T-helper 2 cell treated with Interferon-gamma antibody and Interleukin-4, amounts not matched to agents 5 μg/mL and 100 μg/mL, for 36 hours (primary cell): ENCODE measurements around the gene SLC11A2.

ENCODE experiments used
- DNase-seq: peaks from one replicate; pipeline ENCODE4 v3.0.0; 2021; ENCODE audit warnings: low spot score
- H3K27ac Mint-ChIP-seq: one replicate; pipeline ENCODE4 v1.8.0; 2021; ENCODE audit warnings: mild to moderate bottlenecking, mixed read lengths
- H3K27me3 Mint-ChIP-seq: one replicate; pipeline ENCODE4 v1.8.0; 2021; ENCODE audit warnings: low read depth, mixed read lengths
- H3K36me3 Mint-ChIP-seq: one replicate; pipeline ENCODE4 v1.8.0; 2021; ENCODE audit warnings: low read depth, mixed read lengths
- H3K4me1 Mint-ChIP-seq: one replicate; pipeline ENCODE4 v1.8.0; 2021; ENCODE audit warnings: low read depth, mixed read lengths
- H3K4me3 Mint-ChIP-seq: one replicate; pipeline ENCODE4 v1.8.0; 2022; ENCODE audit warnings: mild to moderate bottlenecking, moderate library complexity, mixed read lengths
- H3K9me3 Mint-ChIP-seq: one replicate; pipeline ENCODE4 v1.8.0; 2021; ENCODE audit warnings: mixed read lengths

SLC11A2 gene

DNA sequence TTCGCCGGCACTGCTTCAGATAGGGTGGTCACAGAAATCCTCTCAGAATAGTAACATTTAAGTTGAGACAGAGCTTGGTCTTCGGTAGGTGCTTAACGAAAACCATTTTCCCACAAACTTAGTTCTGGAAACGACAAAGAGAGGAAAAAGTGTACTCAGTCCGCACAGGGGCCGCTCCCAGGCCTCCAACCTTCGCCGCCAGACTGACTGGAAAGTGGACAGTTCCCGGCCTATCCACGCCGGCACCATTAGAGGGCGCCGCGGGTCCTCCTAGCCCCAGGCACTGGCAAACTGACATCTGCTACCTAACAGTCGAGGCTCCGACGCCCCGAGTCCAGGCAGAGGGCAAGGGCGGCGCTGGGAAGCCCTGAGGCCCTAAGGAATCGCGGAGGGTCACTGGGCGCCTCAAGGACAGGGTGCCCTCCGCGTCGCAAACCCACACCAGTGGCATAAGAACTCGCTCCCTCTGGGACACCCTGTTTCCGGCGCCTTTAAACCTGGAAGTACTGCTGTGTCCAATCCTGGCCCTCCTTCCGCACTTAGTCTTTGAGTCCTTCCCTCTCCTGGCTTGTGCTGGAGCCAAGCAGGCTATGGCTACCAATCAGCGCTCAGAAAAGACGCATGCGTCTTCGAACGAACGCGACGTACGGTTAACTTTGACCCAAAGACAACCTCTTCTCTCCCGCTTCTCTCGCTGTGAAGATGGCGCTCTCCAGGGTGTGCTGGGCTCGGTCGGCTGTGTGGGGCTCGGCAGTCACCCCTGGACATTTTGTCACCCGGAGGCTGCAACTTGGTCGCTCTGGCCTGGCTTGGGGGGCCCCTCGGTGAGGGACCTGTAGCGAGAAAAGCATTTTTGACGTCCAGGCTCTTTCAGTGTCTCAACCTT, 21.7 kb upstream of the SLC11A2 start, which contains the start of gene LETMD1:
Gene LETMD1, plus strand, starts transcription at position 673 of the 886 bp plus-strand sequence. Its CDS starts 30 bp downstream, at position 703.
- H3K27ac Mint-ChIP-seq: peak within 1 kb of the TSS; percentile 93
- no peaks in the 10 kb centered on the region for H3K9me3 Mint-ChIP-seq
- peak; percentile 91 for DNase-seq
- H3K36me3 Mint-ChIP-seq: peaks cover 8% of the 10 kb centered on the region
- peaks cover 24% of the 10 kb centered on the region for H3K4me1 Mint-ChIP-seq
- H3K27me3 Mint-ChIP-seq: no peaks in the 10 kb centered on the region
- H3K4me3 Mint-ChIP-seq: peak within 1 kb of the TSS; percentile 94

DNA sequence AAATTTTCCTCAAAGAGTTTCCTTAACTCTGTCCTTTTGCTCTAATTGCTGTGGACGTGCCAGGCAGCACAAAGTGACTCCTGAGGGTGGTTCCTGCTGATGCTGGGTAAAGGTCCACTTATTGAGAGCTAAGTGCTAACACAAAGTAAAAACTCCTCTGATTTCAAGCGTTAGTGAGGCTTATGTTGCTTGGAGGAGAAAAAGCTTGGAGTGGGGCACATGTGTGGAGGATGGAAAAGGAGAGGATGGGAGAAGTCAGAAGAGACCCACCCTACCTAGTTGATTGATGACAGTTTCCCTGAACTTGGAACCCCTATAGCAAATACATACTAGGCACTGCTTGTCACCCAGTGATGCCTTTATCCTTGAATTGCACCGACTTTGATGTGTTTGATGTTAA, 10.1 kb upstream of the SLC11A2 start:
- Mint-ChIP-seq H3K4me1 (no peaks in the 10 kb centered on the region), H3K27me3 (no peaks in the 10 kb centered on the region), H3K36me3 (no peaks in the 10 kb centered on the region), H3K4me3 (no peak overlapping the region), H3K27ac (no peak overlapping the region), H3K9me3 (no peaks in the 10 kb centered on the region)
- no peak for DNase-seq

DNA sequence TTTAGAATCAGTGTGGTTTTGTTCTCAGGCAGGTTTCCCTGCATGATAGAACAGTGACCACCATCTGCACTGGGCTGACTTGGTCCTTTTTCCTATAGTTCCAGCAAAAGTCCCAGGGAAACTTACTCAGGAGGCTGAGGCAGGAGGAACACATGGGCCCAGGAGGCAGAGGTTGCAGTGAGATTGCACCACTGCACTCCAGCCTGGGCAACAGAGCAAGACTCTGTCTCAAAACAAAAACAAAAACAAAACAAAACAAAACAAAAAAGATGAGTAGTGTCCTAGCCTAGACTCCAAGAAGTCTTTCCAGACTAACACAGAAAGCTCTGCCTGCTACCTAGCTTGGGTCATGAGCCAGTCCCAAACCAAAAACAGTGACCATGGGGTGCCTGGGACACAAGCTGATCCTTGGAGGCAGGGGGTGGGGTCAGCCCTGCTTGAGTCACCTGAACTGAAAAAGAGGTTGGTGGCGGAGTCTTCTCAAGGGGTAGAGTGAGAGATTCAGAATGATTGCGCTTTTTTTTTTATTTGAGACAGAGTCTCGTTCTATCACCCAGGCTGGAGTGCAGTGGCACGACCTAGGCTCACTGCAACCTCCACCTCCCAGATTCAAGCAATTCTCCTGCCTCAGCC, 7.4 kb upstream of the SLC11A2 start:
- H3K36me3 Mint-ChIP-seq: no peaks in the 10 kb centered on the region
- H3K27me3 Mint-ChIP-seq: peaks cover 7% of the 10 kb centered on the region
- H3K4me3 Mint-ChIP-seq: no peak overlapping the region
- no peaks in the 10 kb centered on the region for H3K9me3 Mint-ChIP-seq
- no peak overlapping the region for H3K27ac Mint-ChIP-seq
- DNase-seq: no peak
- no peaks in the 10 kb centered on the region for H3K4me1 Mint-ChIP-seq

DNA sequence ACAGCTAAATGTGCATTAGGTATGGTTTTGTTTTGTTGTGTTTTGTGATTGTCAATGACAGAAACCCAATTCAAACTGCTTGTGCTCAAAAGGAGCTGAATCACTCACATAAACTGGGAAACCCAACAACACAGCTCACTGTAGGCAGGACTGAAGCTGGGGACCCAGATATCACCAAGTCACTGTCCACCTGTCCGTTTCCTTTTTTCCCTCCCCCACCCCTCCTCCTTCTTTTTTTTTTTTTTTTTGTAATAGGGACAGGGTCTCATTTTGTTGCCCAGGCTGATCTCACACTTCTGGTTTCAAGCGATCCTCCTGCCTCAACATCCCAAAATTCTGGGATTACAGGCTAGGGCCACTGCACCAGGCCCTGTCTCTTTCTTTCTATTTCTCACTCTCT, 6.9 kb upstream of the SLC11A2 start:
- no peaks in the 10 kb centered on the region for H3K36me3 Mint-ChIP-seq
- no peak overlapping the region for H3K27ac Mint-ChIP-seq
- peaks cover 8% of the 10 kb centered on the region for H3K27me3 Mint-ChIP-seq
- DNase-seq: no peak
- H3K4me3 Mint-ChIP-seq: no peak overlapping the region
- H3K9me3 Mint-ChIP-seq: no peaks in the 10 kb centered on the region
- H3K4me1 Mint-ChIP-seq: peaks cover 3% of the 10 kb centered on the region

DNA sequence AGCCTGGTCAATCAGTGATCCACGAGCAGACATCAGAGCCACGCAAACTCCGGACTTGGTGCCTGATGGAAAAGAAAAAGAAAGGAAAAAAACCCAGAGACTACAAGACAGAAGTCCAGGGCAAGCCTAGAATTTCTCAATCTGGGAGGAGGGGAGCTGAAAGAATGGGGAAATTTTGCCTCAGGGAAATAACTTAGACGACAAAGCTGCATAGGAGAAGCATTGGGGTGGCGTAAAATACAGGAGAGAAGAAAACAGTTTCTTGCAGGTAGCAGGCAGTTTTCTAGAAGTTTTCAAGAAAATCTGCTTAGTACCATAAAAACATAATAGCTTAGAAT, 2.6 kb upstream of the SLC11A2 start:
- Mint-ChIP-seq H3K27me3 (peaks cover 8% of the 10 kb centered on the region), H3K27ac (no peak overlapping the region), H3K4me1 (peaks cover 30% of the 10 kb centered on the region), H3K36me3 (no peaks in the 10 kb centered on the region), H3K4me3 (no peak overlapping the region), H3K9me3 (no peaks in the 10 kb centered on the region)
- no peak for DNase-seq

DNA sequence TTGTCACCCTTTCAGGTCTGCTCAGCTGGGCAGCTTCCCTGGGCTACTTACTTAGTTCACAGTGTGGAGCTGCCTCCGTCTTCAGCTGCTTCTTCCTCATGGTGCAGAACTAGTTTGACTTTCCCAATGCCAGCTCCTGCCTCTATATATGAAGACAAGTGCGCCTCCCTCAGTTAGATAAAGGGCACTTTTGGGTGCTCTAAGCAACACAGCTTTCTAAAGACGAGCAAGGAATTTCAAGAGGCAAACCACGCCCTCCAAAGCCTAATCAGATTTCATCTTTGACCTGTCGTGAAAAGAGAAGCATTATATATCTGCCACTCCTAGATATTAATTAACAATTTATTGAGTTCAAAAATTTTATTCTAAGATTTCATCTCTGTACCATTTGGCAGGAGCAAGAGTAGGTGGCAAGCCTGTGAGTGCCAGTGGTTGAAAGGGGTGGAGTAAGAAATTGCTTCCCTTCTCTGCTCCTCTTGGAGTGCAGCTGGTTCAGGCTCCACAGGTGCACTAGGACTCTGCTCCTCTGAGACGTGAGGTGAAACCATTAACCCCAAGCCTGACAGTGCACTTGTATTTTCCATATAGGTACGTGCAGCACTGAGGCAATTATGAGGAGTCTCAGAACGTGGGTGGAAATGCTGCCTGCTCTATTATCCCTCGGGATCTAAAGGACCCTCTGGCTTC, 2.1 kb upstream of the SLC11A2 start:
- H3K27ac Mint-ChIP-seq: no peak overlapping the region
- peaks cover 8% of the 10 kb centered on the region for H3K27me3 Mint-ChIP-seq
- peak; percentile 17 for DNase-seq
- no peak overlapping the region for H3K4me3 Mint-ChIP-seq
- no peaks in the 10 kb centered on the region for H3K36me3 Mint-ChIP-seq
- H3K9me3 Mint-ChIP-seq: no peaks in the 10 kb centered on the region
- peaks cover 35% of the 10 kb centered on the region for H3K4me1 Mint-ChIP-seq

DNA sequence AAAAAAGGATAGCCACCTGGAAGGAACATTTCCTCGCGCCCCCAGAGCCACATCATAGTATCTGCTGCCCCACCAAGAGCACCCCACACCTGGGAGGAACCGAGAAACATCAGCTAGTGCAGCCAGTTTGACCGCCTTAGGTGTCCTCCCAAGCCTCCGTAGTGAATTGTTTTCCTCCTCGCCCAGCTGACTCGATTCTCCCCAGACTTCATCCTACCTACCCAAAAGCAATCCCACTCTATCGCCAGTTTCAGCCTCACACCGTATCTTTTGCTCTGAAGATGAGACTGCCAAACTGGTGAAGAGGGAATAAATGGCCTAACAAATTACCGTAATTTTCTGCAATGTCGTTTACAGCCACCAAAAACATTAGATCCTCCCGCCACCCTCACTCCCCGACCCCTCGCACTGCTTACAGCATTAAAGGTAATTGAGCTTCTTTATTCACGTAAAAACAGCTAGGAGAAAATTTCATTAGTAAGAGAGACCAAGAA, 1.2 kb upstream of the SLC11A2 start:
- peaks cover 38% of the 10 kb centered on the region for H3K4me1 Mint-ChIP-seq
- H3K36me3 Mint-ChIP-seq: no peaks in the 10 kb centered on the region
- no peaks in the 10 kb centered on the region for H3K9me3 Mint-ChIP-seq
- H3K4me3 Mint-ChIP-seq: peak overlapping the region; percentile 27
- no peak overlapping the region for H3K27ac Mint-ChIP-seq
- no peak for DNase-seq
- H3K27me3 Mint-ChIP-seq: peaks cover 8% of the 10 kb centered on the region

DNA sequence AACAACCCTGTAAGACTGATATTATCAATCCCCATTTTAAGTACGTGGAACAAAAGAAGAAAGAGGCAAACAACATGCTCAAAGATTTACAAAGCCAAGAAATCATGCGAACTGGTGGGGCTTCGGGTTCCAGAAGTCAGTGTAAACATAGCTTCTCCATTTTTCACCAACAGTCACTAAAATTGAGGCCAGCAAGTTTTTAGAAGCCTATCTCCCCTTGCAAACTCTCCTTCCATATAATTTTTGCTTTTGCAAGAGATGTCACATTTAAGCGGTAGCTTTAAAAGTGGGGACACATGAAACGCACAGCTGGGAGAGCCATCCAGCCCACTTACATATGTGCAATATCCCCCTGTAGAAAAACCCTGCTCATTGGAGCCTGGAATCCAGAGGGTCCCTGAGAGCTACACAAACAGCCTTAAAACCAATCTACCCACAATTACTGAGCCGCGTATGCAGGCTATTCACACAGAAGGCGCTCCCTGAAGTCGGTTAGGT, 797 bp downstream of the SLC11A2 start:
- no peaks in the 10 kb centered on the region for H3K36me3 Mint-ChIP-seq
- H3K4me1 Mint-ChIP-seq: peaks cover 51% of the 10 kb centered on the region
- H3K4me3 Mint-ChIP-seq: peak overlapping the region; percentile 92
- H3K27ac Mint-ChIP-seq: peak overlapping the region; percentile 98
- no peaks in the 10 kb centered on the region for H3K9me3 Mint-ChIP-seq
- DNase-seq: no peak
- H3K27me3 Mint-ChIP-seq: peaks cover 8% of the 10 kb centered on the region

DNA sequence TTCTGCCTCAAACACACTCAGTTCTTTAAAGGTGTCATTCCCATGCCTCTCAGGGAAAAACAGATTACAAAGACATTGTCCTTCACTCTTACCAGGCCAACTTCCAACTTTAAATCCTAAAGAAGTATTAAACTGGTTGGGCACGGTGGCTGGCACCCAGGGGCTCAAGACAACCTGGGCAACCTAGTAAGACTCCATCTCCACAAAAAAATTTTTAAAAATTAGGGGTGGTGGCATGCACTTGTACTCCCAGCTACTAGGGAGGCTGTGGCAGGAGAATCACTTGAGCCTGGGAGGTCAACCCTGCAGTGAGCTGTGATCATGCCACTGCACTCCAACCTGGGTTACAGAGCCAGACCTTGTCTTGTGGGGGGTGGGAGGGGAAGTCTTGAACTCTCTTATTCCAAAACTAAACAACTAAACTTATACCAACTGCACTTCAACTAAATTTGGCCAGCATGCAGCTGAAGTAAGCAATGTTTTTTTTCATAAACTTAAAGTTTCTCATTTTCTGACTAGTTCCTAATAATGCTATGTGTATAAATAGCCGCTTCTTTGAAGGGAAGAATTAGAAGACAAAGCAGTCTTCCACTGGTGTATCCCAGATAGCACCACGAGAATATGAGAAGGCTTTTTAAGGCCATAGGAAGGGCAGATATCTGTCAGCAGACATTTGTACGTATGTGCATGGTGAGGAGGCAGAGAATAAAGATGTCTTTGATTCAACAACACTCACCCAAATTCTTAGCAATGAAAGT, 2.4 kb downstream of the SLC11A2 start:
- no peaks in the 10 kb centered on the region for H3K36me3 Mint-ChIP-seq
- DNase-seq: no peak
- H3K27me3 Mint-ChIP-seq: peaks cover 3% of the 10 kb centered on the region
- peak overlapping the region; percentile 92 for H3K4me3 Mint-ChIP-seq
- H3K9me3 Mint-ChIP-seq: no peaks in the 10 kb centered on the region
- peaks cover 57% of the 10 kb centered on the region for H3K4me1 Mint-ChIP-seq
- peak overlapping the region; percentile 98 for H3K27ac Mint-ChIP-seq

DNA sequence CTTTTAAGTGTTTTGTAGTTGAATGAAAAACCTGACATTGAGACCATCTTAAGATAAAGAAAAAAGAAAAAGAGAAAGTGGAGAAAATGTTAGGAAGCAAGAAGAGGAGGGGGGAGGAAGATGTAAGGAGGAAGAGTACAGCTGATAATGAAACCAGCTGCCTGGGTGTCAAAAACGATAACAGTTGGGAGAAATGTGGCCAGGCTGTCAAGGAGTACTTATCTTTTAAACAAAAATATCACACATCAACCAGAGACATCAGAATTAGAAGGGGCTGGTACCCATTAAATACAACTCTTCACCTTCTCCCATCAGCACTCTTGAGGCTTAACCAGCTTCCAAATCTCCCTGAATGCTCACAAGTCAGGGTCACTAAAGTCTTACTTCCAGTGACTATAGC, 4.5 kb downstream of the SLC11A2 start:
- DNase-seq: no peak
- H3K36me3 Mint-ChIP-seq: no peaks in the 10 kb centered on the region
- H3K9me3 Mint-ChIP-seq: no peaks in the 10 kb centered on the region
- peak overlapping the region; percentile 67 for H3K27ac Mint-ChIP-seq
- peak overlapping the region; percentile 72 for H3K4me3 Mint-ChIP-seq
- peaks cover 49% of the 10 kb centered on the region for H3K4me1 Mint-ChIP-seq
- no peaks in the 10 kb centered on the region for H3K27me3 Mint-ChIP-seq

DNA sequence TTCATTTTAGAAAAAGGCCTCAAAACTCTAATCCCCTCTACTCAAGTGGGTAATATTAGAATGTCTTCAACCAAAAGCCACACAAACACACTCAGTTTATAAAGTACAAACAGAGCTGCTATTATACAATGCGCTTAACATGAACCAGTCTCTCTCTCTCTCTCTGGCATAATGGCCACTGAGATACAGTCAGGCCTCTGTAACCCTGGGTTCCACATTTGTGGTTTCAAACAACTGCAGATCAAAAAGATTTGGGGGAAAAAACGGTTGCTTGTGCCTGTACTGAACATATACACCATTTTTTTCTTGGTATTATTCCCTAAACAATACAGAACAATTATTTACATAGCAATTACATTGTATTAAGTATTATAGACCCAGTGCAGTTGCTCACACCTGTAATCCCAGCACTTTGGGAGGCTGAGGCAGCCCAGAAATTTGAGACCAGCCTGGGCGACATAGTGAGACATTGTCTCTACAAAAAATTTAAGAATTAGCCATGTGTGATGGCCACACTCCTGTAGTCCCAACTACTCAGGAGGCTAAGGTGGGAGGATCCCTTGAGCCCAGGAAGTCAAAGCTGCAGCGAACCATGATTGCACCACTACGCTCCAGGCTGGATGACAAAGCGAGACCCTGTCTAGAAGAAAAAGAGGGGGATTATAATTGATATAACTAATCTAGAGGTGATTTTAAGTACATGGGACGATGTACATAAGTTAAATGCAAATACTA, 5.6 kb downstream of the SLC11A2 start:
- Mint-ChIP-seq H3K9me3 (no peaks in the 10 kb centered on the region), H3K27me3 (no peaks in the 10 kb centered on the region), H3K27ac (peak overlapping the region; percentile 27), H3K4me3 (peak overlapping the region; percentile 22), H3K4me1 (peaks cover 44% of the 10 kb centered on the region), H3K36me3 (no peaks in the 10 kb centered on the region)
- DNase-seq: no peak

DNA sequence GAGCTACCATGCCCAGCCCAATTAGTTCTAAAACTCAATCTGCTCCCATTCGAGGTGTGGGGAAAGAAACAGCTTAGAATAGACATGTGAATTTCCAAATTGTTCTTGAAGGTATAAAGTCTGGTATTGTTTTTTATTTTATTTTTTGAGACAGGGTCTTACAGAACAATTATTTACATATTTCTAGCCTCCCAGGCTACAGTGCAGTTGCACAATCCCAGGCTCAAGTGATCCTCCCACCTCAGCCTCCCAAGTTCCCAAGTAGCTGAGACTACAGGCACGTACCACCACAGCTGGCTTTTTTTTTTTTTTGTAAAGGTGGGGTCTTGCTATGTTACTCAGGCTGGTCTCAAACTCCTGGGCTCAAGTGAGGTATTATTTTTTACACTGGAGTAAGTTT, 6.3 kb downstream of the SLC11A2 start:
- no peaks in the 10 kb centered on the region for H3K9me3 Mint-ChIP-seq
- H3K27ac Mint-ChIP-seq: no peak overlapping the region
- DNase-seq: no peak
- no peaks in the 10 kb centered on the region for H3K36me3 Mint-ChIP-seq
- no peak overlapping the region for H3K4me3 Mint-ChIP-seq
- H3K27me3 Mint-ChIP-seq: no peaks in the 10 kb centered on the region
- H3K4me1 Mint-ChIP-seq: peaks cover 39% of the 10 kb centered on the region

DNA sequence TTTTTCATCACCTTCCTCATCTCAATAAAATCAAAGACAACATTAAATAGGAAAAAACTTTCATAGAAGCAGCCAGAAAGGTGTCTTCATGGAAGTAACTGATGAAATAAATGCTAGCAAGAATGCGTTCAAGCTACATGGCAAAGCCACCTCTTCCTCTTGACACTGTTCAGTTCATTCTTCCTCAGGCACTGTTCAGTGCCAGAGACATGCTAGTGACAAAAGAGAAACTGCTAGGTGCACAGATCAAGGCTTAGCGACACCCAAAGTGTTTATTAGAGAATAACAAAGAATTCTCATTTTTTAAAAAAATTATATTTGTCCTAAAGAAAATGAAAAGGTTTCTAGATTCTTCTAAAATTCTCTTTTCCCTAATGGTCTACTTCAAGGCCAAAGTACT, 7.2 kb downstream of the SLC11A2 start:
- H3K36me3 Mint-ChIP-seq: no peaks in the 10 kb centered on the region
- H3K27ac Mint-ChIP-seq: no peak overlapping the region
- H3K4me1 Mint-ChIP-seq: peaks cover 30% of the 10 kb centered on the region
- H3K4me3 Mint-ChIP-seq: no peak overlapping the region
- no peaks in the 10 kb centered on the region for H3K9me3 Mint-ChIP-seq
- no peak for DNase-seq
- H3K27me3 Mint-ChIP-seq: no peaks in the 10 kb centered on the region
